SK-N-SH treated with all-trans-retinoic acid at 6 μM for 48 hours (cell line): ENCODE results near the gene ROBO3.

Experiments used
- ATAC-seq: fragments of 200-7000 bp; cut with Tn5 transposase; 3 replicates; pipeline ENCODE4 v1.9.1; 2020; ENCODE audit warnings: mild to moderate bottlenecking, moderate library complexity
- ARNTL ChIP-seq: fragments of 450-650 bp; formaldehyde crosslinking; IDR thresholded peaks from 2 replicates; pipeline ENCODE4 v1.5.0; 2020; ENCODE audit warnings: low read depth, mild to moderate bottlenecking, moderate library complexity, borderline replicate concordance
- BACH2 ChIP-seq: fragments of 250-450 bp; sonication (Bioruptor Pico); IDR thresholded peaks from 2 replicates; pipeline ENCODE4 v1.9.0; 2021; ENCODE audit warnings: mild to moderate bottlenecking, borderline replicate concordance
- CSDC2 ChIP-seq: fragments of 250-450 bp; sonication (Bioruptor Pico); IDR thresholded peaks from 2 replicates; pipeline ENCODE4 v1.5.0; 2020; ENCODE audit warnings: mild to moderate bottlenecking, moderate library complexity
- CSRNP3 ChIP-seq: fragments of 250-450 bp; sonication (Bioruptor Pico); IDR thresholded peaks from 2 replicates; pipeline ENCODE4 v1.5.1; 2021; ENCODE audit warnings: mild to moderate bottlenecking, moderate library complexity
- ESRRG ChIP-seq: fragments of 250-450 bp; sonication (Bioruptor Pico); IDR thresholded peaks from 2 replicates; pipeline ENCODE4 v1.6.1; 2021; ENCODE audit warnings: mild to moderate bottlenecking
- GLIS3 ChIP-seq: fragments of 250-450 bp; sonication (Bioruptor Pico); IDR thresholded peaks from 2 replicates; pipeline ENCODE4 v1.5.0; 2020; ENCODE audit warnings: mild to moderate bottlenecking, moderate library complexity
- ISL1 ChIP-seq: fragments of 250-450 bp; sonication (Bioruptor Pico); IDR thresholded peaks from 2 replicates; pipeline ENCODE4 v2.1.2; 2022; ENCODE audit warnings: mild to moderate bottlenecking, moderate library complexity
- OSR1 ChIP-seq: fragments of 250-450 bp; sonication (Bioruptor Pico); IDR thresholded peaks from 2 replicates; pipeline ENCODE4 v1.8.0; 2022; ENCODE audit warnings: moderate library complexity, mild to moderate bottlenecking, inconsistent platforms
- PATZ1 ChIP-seq: fragments of 250-450 bp; sonication (Bioruptor Pico); IDR thresholded peaks from 2 replicates; pipeline ENCODE4 v1.8.0; 2020; ENCODE audit warnings: mild to moderate bottlenecking, moderate library complexity, borderline replicate concordance
- POU6F1 ChIP-seq: fragments of 250-450 bp; sonication (Bioruptor Pico); IDR thresholded peaks from 2 replicates; pipeline ENCODE4 v1.8.0; 2021; ENCODE audit warnings: low read depth, mild to moderate bottlenecking, moderate library complexity, borderline replicate concordance
- RARB ChIP-seq: fragments of 250-450 bp; sonication (Bioruptor Pico); IDR thresholded peaks from 2 replicates; pipeline ENCODE4 v1.8.0; 2021; ENCODE audit warnings: mild to moderate bottlenecking, moderate library complexity
- SNAI2 ChIP-seq: fragments of 250-450 bp; sonication (Bioruptor Pico); IDR thresholded peaks from 2 replicates; pipeline ENCODE4 v1.5.0; 2020; ENCODE audit warnings: mild to moderate bottlenecking, moderate library complexity
- TCF4 ChIP-seq: fragments of 250-450 bp; sonication (Bioruptor Pico); IDR thresholded peaks from 2 replicates; pipeline ENCODE4 v1.8.0; 2021; ENCODE audit warnings: mild to moderate bottlenecking, moderate library complexity, borderline replicate concordance
- TOX ChIP-seq: fragments of 250-450 bp; sonication (Bioruptor Pico); IDR thresholded peaks from 2 replicates; pipeline ENCODE4 v1.8.0; 2021; ENCODE audit warnings: mild to moderate bottlenecking, moderate library complexity, borderline replicate concordance
- TSHZ2 ChIP-seq: fragments of 250-450 bp; sonication (Bioruptor Pico); IDR thresholded peaks from 2 replicates; pipeline ENCODE4 v1.5.0; 2020; ENCODE audit warnings: mild to moderate bottlenecking, moderate library complexity
- ZC3H10 ChIP-seq: fragments of 250-450 bp; sonication (Bioruptor Pico); IDR thresholded peaks from 2 replicates; pipeline ENCODE4 v1.5.1; 2021; ENCODE audit warnings: mild to moderate bottlenecking, moderate library complexity
- ZFP3 ChIP-seq: fragments of 250-450 bp; sonication (Bioruptor Pico); IDR thresholded peaks from 2 replicates; pipeline ENCODE4 v1.5.0; 2020; ENCODE audit warnings: mild to moderate bottlenecking, moderate library complexity
- ZFP30 ChIP-seq: fragments of 450-650 bp; formaldehyde crosslinking; IDR thresholded peaks from 2 replicates; pipeline ENCODE4 v1.5.0; 2022; ENCODE audit warnings: mild to moderate bottlenecking, moderate library complexity
- ZNF70 ChIP-seq: fragments of 450-650 bp; formaldehyde crosslinking; IDR thresholded peaks from 2 replicates; pipeline ENCODE4 v1.5.0; 2020; ENCODE audit warnings: mild to moderate bottlenecking, moderate library complexity
- ZNF8 ChIP-seq: fragments of 450-650 bp; formaldehyde crosslinking; IDR thresholded peaks from 2 replicates; pipeline ENCODE4 v1.5.0; 2020; ENCODE audit warnings: mild to moderate bottlenecking, moderate library complexity

The ROBO3 gene

GRCh38 chr11:124830749-124831148, 34.5 kb upstream of the ROBO3 start:
- TF ChIP-seq RARB (CRISPR knock-in tag) (no peak), PATZ1 (CRISPR knock-in tag) (no peak), TSHZ2 (no peak), ESRRG (CRISPR knock-in tag) (no peak), ZFP30 (CRISPR knock-in tag) (no peak), ISL1 (CRISPR knock-in tag) (no peak), CSRNP3 (no peak), GLIS3 (CRISPR knock-in tag) (no peak), ZC3H10 (CRISPR knock-in tag) (no peak), TOX (CRISPR knock-in tag) (no peak), SNAI2 (CRISPR knock-in tag) (no peak)
- TF ChIP-seq, all 23 proteins: peak for 0
- no peak for ATAC-seq

- ATAC-seq = no peak
- TF ChIP-seq OSR1 = no peak
- TF ChIP-seq TCF4 = no peak
- TF ChIP-seq TSHZ2 = no peak
- no peak for TF ChIP-seq RARB (CRISPR knock-in tag)
- no peak for TF ChIP-seq TOX (CRISPR knock-in tag)
- TF ChIP-seq PATZ1 (CRISPR knock-in tag) = no peak
- TF ChIP-seq ARNTL (CRISPR knock-in tag) = no peak
- TF ChIP-seq ZFP3 (CRISPR knock-in tag) = no peak
- no peak for TF ChIP-seq POU6F1 (CRISPR knock-in tag)
- TF ChIP-seq CSDC2 (CRISPR knock-in tag) = no peak
- no peak for TF ChIP-seq ZFP30 (CRISPR knock-in tag)
- TF ChIP-seq BACH2 (CRISPR knock-in tag) = no peak
- no peak for TF ChIP-seq ZC3H10 (CRISPR knock-in tag)
- TF ChIP-seq ESRRG (CRISPR knock-in tag) = no peak
- TF ChIP-seq ZNF8 (CRISPR knock-in tag) = no peak
- TF ChIP-seq ZNF70 (CRISPR knock-in tag) = no peak
- TF ChIP-seq ISL1 (CRISPR knock-in tag) = no peak
- TF ChIP-seq CSRNP3 = no peak
- TF ChIP-seq, all 23 proteins: peak for 0
Measured at GRCh38 chr11:124831897-124832296, 33.3 kb upstream of the ROBO3 start.
